OCI-LY1 (cell line): ENCODE results near the gene DIP2C.

Experiments
- H2AFZ ChIP-seq: fragments of 200-600 bp; sonication (generic), shearing (Covaris generic); 2 replicates; pipeline ENCODE4 v1.6.0; 2014; ENCODE audit warnings: antibody characterized with exemption, mild to moderate bottlenecking, low read length
- H3F3A ChIP-seq: fragments of 200-600 bp; sonication (generic), shearing (Covaris generic); 2 replicates; pipeline ENCODE4 v1.6.0; 2014; ENCODE audit warnings: mild to moderate bottlenecking, antibody characterized with exemption, low read length, moderate library complexity; ENCODE audit not compliant: insufficient read depth
- H3K27ac ChIP-seq: fragments of 200-600 bp; sonication (generic); 2 replicates; pipeline ENCODE4 v1.5.1; 2014; ENCODE audit warnings: low read length, mixed run types, mild to moderate bottlenecking, low read depth; ENCODE audit not compliant: poor library complexity, severe bottlenecking
- H3K27me3 ChIP-seq: fragments of 200-600 bp; sonication (generic); 2 replicates; pipeline ENCODE4 v1.6.0; 2014; ENCODE audit warnings: antibody characterized with exemption, mild to moderate bottlenecking, low read length, moderate library complexity; ENCODE audit not compliant: insufficient read depth
- H3K36me3 ChIP-seq: fragments of 200-600 bp; sonication (generic); 2 replicates; pipeline ENCODE4 v1.6.1; 2014; ENCODE audit warnings: mild to moderate bottlenecking, antibody characterized with exemption, low read length, moderate library complexity, mixed read lengths; ENCODE audit not compliant: insufficient read depth
- H3K4me1 ChIP-seq: fragments of 200-600 bp; sonication (generic); 2 replicates; pipeline ENCODE4 v1.5.1; 2014; ENCODE audit warnings: mild to moderate bottlenecking, low read length, moderate library complexity; ENCODE audit not compliant: insufficient read depth, severe bottlenecking
- H3K4me2 ChIP-seq: fragments of 200-600 bp; sonication (generic), shearing (Covaris generic); 2 replicates; pipeline ENCODE4 v1.6.1; 2014; ENCODE audit warnings: low read length
- H3K4me3 ChIP-seq: fragments of 200-600 bp; sonication (generic); 2 replicates; pipeline ENCODE4 v1.5.1; 2014; ENCODE audit warnings: low read length, low read depth, mild to moderate bottlenecking, mixed read lengths; ENCODE audit not compliant: poor library complexity, severe bottlenecking
- H3K79me2 ChIP-seq: fragments of 200-600 bp; shearing (Covaris generic); 2 replicates; pipeline ENCODE4 v1.6.1; 2016; ENCODE audit warnings: mixed run types, low read length, mixed read lengths; ENCODE audit not compliant: insufficient read depth
- H3K9ac ChIP-seq: fragments of 200-600 bp; sonication (generic), shearing (Covaris generic); 2 replicates; pipeline ENCODE4 v1.6.1; 2014; ENCODE audit warnings: mild to moderate bottlenecking, low read length, mixed read lengths
- H3K9me2 ChIP-seq: fragments of 200-600 bp; sonication (generic), shearing (Covaris generic); 2 replicates; pipeline ENCODE4 v1.6.1; 2014; ENCODE audit warnings: low read depth, mild to moderate bottlenecking, low read length, mixed read lengths
- H3K9me3 ChIP-seq: fragments of 200-600 bp; shearing (Covaris generic); 2 replicates; pipeline ENCODE4 v1.6.1; 2014; ENCODE audit warnings: low read length, mixed read lengths
- H4K20me1 ChIP-seq: fragments of 200-600 bp; sonication (generic), shearing (Covaris generic); 2 replicates; pipeline ENCODE4 v1.6.0; 2016; ENCODE audit warnings: mild to moderate bottlenecking, low read length; ENCODE audit not compliant: insufficient read depth
- CTCF ChIP-seq: fragments of 200-600 bp; sonication (generic), shearing (Covaris generic); IDR thresholded peaks from 2 replicates; pipeline ENCODE4 v1.5.1; 2017; ENCODE audit warnings: mild to moderate bottlenecking, antibody characterized with exemption, low read length, moderate library complexity, mixed read lengths
- EZH2 ChIP-seq: fragments of 200-600 bp; sonication (generic), shearing (Covaris generic); IDR thresholded peaks from 2 replicates; pipeline ENCODE4 v1.8.0; 2017; ENCODE audit warnings: borderline replicate concordance, mixed run types, mild to moderate bottlenecking, antibody characterized with exemption, low read length, moderate library complexity, mixed read lengths

DIP2C gene

GRCh38 chr10:620417-620816 lies 69.1 kb downstream of the DIP2C start:
- Histone ChIP-seq H3K4me1 (peaks cover 63% of the 10 kb centered on the region), H3F3A (no peaks in the 10 kb centered on the region), H3K27me3 (no peaks in the 10 kb centered on the region; the same call in 1 of the 2 replicates), H3K9me2 (no peaks in the 10 kb centered on the region), H3K9me3 (no peaks in the 10 kb centered on the region), H3K36me3 (no peaks in the 10 kb centered on the region), H4K20me1 (no peaks in the 10 kb centered on the region), H2AFZ (no peak overlapping the region), H3K27ac (peak overlapping the region; percentile 92), H3K4me3 (no peak overlapping the region), H3K9ac (peak overlapping the region; percentile 46; the same call in 1 of the 2 replicates), H3K4me2 (peak overlapping the region; percentile 26), H3K79me2 (no peaks in the 10 kb centered on the region)
- TF ChIP-seq CTCF (no peak), EZH2 (no peak)

- Histone ChIP-seq H3K4me1 (peaks cover 62% of the 10 kb centered on the region), H3K9me3 (no peaks in the 10 kb centered on the region), H3K36me3 (no peaks in the 10 kb centered on the region), H3K4me2 (peak overlapping the region; percentile 26), H3K27me3 (no peaks in the 10 kb centered on the region; the same call in 1 of the 2 replicates), H3K27ac (peak overlapping the region; percentile 92), H2AFZ (no peak overlapping the region), H3F3A (no peaks in the 10 kb centered on the region), H3K9me2 (no peaks in the 10 kb centered on the region), H3K9ac (peak overlapping the region; percentile 46; the same call in 1 of the 2 replicates), H4K20me1 (no peaks in the 10 kb centered on the region), H3K4me3 (no peak overlapping the region), H3K79me2 (no peaks in the 10 kb centered on the region)
- TF ChIP-seq CTCF: no peak
- no peak for TF ChIP-seq EZH2
These were observed 69.8 kb downstream of the DIP2C start for GRCh38 chr10:619710-620109.

- Histone ChIP-seq H3K9ac (no peak overlapping the region), H3K4me2 (no peak overlapping the region)
These were observed 71.1 kb downstream of the DIP2C start for GRCh38 chr10:618229-618989.

More at GRCh38 chr10:618229-618989, 71.1 kb downstream of the DIP2C start:
- Histone ChIP-seq H3K9me2 (no peaks in the 10 kb centered on the region), H2AFZ (no peak overlapping the region), H3K27me3 (no peaks in the 10 kb centered on the region; the same call in 1 of the 2 replicates), H3F3A (no peaks in the 10 kb centered on the region), H3K4me1 (peaks cover 62% of the 10 kb centered on the region), H3K4me3 (no peak overlapping the region), H3K79me2 (no peaks in the 10 kb centered on the region), H3K27ac (peak overlapping the region; percentile 37), H3K36me3 (no peaks in the 10 kb centered on the region), H4K20me1 (no peaks in the 10 kb centered on the region), H3K9me3 (no peaks in the 10 kb centered on the region)
- TF ChIP-seq CTCF: no peak
- no peak for TF ChIP-seq EZH2
